Lower leg skin (tissue), 4 donors: ENCODE measurements around the gene OLFML3. TPM values are rescaled to one million over a fixed set of nuclear protein-coding genes. Genes with fewer than 3 reads are reported as not detected.
"Not testable (repeated sequence)": the region's sequence is repeated elsewhere in the genome, so short reads cannot be mapped to it uniquely, and the experiment has no call there.

Experiments
- DNase-seq, 2 donors: peaks; one replicate each; pipeline ENCODE4 v3.0.0-alpha.2; 2019; ENCODE audit warnings: low spot score in 2 of 2
- H3K4me3 ChIP-seq: fragments of 200-600 bp; sonication (generic); 2 replicates; pipeline ENCODE4 v1.5.1; 2017; ENCODE audit warnings: mild to moderate bottlenecking, low read depth; ENCODE audit not compliant: poor library complexity, severe bottlenecking
- POLR2A ChIP-seq, 2 donors: fragments of 450-650 bp; IDR thresholded peaks; one replicate each; pipeline ENCODE4 v1.6.1; 2016 to 2017; ENCODE audit warnings: antibody characterized with exemption in 2 of 2, mild to moderate bottlenecking in 1 of 2, moderate library complexity in 1 of 2
- WGBS, 2 donors: methylation state at CpG; one replicate each; pipeline ENCODE4 v1.1.5; 2018; 5-methylcytosine and 5-hydroxymethylcytosine counted together
- intact Hi-C: fragments of 100-400 bp; cut with DNase I; formaldehyde crosslinking; loops from one replicate; pipeline ENCODE4 v1.15.0; 2023; ENCODE audit warnings: low total_unique reads
- total RNA-seq, 4 donors: library from RNA; depleted of rRNA; stranded (reverse); fragments of >200 nt; gene quantifications; one replicate each; pipeline ENCODE4 v1.1.0, GENCODE V29; 2016
- TF ChIP-seq, protein P1 (sequence below), 3 donors: fragments of 450-650 bp; IDR thresholded peaks; one replicate each; pipeline ENCODE4 v1.5.1; 2016; ENCODE audit warnings: antibody characterized with exemption in 3 of 3, mild to moderate bottlenecking in 3 of 3, moderate library complexity in 2 of 3

The OLFML3 gene
- total RNA-seq, 4 donors from 2014 or later, result 3.7 to 57.9 (median 15.9) TPM

DNA sequence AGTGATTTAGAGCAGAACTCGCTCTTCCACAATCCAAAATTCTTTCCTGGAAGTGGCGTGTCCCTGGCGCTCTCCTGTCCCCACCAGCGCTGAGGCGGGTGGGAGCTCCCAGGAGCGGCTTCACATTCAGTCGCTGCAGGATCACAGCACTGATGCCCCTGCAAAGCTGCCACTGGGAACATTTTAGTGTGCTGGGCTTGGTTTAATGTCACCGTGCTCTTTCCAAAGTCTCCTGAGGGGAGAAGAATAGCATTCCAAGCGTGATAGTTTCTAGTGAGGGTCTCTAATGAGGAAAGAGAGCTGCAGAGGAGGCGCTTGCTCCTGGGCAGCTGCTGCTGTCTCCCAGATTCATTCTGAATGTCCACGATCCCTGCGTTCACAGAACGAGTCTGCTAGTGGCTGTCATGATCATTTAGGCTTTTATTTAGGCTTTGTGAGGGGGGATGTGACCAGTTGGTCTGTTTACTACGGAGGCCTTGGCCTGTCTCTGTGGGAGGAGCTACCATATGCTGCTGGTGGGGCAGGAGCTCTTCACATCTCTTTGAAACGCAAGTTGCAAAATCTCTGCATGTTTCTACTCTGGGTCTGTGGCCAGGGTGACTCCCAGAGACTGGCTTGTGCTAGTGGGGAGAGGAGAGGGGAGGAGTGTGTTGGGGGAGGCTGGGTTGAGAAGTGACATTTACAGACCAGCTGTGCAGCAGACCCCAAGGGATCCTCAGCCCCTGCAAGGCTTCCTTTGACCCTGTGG lies 23.4 kb downstream of the OLFML3 start:
- no peak overlapping the region for H3K4me3 ChIP-seq
- TF ChIP-seq, protein P1, sequence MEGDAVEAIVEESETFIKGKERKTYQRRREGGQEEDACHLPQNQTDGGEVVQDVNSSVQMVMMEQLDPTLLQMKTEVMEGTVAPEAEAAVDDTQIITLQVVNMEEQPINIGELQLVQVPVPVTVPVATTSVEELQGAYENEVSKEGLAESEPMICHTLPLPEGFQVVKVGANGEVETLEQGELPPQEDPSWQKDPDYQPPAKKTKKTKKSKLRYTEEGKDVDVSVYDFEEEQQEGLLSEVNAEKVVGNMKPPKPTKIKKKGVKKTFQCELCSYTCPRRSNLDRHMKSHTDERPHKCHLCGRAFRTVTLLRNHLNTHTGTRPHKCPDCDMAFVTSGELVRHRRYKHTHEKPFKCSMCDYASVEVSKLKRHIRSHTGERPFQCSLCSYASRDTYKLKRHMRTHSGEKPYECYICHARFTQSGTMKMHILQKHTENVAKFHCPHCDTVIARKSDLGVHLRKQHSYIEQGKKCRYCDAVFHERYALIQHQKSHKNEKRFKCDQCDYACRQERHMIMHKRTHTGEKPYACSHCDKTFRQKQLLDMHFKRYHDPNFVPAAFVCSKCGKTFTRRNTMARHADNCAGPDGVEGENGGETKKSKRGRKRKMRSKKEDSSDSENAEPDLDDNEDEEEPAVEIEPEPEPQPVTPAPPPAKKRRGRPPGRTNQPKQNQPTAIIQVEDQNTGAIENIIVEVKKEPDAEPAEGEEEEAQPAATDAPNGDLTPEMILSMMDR (IDR thresholded peaks at IDR 0.05), result no peak
- no peak for TF ChIP-seq POLR2A (IDR thresholded peaks at IDR 0.05)
- peak in 1 of 2 donors; percentile 83 for DNase-seq
- intact Hi-C loops, result no loop called here
- 49 to 52% methylated on average over 15 of the region's 15 CpGs for WGBS, 2 donors

DNA sequence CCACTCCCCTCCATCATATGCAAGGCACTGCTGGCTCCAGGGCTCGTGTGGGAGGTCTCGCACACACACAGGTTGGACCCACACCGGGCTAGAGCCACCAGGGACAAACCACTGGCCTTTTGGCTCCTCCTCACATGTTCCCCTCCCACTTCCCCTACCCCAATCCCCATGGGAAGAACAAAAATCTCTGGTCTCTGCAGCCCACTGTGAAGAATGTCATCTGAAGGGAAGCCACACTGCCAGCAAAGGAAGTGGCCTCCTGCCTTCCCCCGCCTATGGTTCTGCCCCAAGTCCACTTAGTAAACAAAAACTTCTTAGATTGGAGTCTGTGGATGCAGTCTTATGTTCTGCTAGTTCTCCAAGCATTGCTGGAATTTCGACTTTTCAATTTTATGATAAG lies 24.2 kb downstream of the OLFML3 start:
- TF ChIP-seq POLR2A (IDR thresholded peaks at IDR 0.05), result no peak
- TF ChIP-seq, protein P1 (IDR thresholded peaks at IDR 0.05), result no peak
- DNase-seq, result peak in 1 of 2 donors; percentile 75
- intact Hi-C loops, result no loop called here
- no peak overlapping the region for H3K4me3 ChIP-seq
- WGBS, 2 donors, result 67 to 69% methylated on average over 5 of the region's 5 CpGs

DNA sequence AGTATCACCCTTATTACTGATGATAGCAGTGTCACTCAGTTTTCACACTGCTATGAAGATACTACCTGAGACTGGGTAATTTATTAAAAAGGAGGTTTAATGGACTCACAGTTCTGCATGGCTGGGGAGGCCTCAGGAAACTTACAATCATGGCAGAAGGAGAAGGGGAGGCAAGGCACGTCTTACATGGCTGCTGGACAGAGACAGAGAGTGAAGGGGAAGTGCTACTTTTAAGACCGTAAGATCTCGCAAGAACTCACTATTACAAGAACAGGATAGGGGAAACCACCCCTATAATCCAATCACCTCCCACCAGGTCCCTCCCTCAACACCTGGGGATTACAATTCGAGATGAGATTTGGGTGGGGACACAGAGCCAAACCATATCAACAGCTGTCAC lies 27.6 kb downstream of the OLFML3 start:
- 80% methylated on average over 4 of the region's 4 CpGs for WGBS, 2 donors
- intact Hi-C loops, H3K4me3 ChIP-seq: not testable (repeated sequence)
- DNase-seq, result peak in 1 of 2 donors; percentile 34

DNA sequence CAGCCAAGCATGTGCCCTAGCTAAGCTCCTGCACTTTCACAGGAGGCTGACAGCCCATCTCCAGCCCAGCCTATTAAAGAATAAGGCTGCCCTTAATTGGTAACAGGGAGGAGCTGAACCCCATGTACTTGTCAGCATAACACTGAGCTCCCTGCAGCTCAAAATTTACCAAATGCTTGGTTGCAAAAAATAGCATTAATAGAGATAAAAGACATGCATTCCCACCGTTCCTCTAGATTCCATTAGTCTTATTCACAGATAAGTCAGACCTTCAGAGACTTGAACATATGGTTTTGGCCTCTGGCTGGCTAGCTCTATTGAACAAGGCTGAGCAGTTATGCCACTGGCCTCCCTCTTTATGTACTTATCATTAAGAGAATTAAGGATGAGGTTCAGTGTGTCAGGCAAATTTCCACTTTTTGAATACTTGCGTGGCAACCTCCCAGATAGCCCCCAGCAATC lies 29.2 kb downstream of the OLFML3 start:
- intact Hi-C loops, result no loop called here
- TF ChIP-seq POLR2A (IDR thresholded peaks at IDR 0.05), result no peak
- TF ChIP-seq, protein P1 (IDR thresholded peaks at IDR 0.05), result no peak
- 53 to 62% methylated on average over 2 of the region's 2 CpGs for WGBS, 2 donors
- H3K4me3 ChIP-seq, result no peak overlapping the region
- peak in 1 of 2 donors; percentile 29 for DNase-seq

DNA sequence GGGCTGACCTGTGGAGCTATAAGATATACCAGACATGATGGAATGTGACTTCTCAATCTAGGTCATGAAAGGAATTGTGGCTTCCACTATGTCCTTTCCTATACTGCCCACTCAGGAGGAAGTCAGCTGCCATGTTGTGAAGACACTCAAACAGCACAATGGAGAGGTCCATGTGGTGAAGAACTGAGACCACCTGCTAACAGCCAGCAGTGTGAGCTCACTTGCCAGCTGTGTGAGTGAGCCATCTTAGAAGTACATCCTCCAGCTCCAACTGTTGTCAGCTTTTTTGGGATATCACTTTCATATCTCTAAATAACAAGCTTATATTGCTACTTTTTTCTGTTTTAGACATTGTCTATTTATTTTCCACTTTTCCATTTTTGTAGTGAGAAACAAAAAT lies 29.7 kb downstream of the OLFML3 start:
- peak in 1 of 2 donors; percentile 2 for DNase-seq
- TF ChIP-seq, protein P1 (IDR thresholded peaks at IDR 0.05), result no peak
- TF ChIP-seq POLR2A (IDR thresholded peaks at IDR 0.05), result no peak
- intact Hi-C loops, result no loop called here
- no peak overlapping the region for H3K4me3 ChIP-seq

DNA sequence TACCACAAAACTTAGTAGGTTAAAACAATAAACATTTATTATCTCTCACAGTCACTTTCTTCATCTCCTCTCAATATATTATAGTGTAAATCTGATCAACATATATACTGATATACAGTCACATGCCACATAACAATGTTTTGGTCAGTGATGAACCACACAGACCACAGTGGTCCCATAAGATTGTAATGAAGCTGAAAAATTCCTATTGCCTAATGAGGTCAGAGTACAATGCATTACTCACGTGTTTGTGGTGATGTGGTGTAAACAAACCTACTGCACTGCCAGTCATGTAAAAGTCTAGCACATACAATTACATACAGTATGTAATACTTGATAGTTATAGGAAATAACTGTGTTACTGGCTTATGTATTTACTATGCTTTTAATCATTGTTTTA lies 30.1 kb downstream of the OLFML3 start:
- intact Hi-C loops, result no loop called here
- TF ChIP-seq, protein P1 (IDR thresholded peaks at IDR 0.05), result no peak
- no peak for TF ChIP-seq POLR2A (IDR thresholded peaks at IDR 0.05)
- DNase-seq, result no peak
- no peak overlapping the region for H3K4me3 ChIP-seq
- WGBS, 2 donors, result 61 to 71% methylated on average over 1 of the region's 1 CpG
